WERI-Rb-1 (cell line): ENCODE data around the gene CYB561D1.
A peak's percentile ranks its signal among the peaks of the same experiment; 100 is the strongest.

ENCODE experiments used
- DNase-seq: peaks from one replicate; pipeline ENCODE4 v3.0.0-alpha.2; 2020
- H3K27ac ChIP-seq: fragments of 250-450 bp; sonication (Bioruptor Pico); 2 replicates; pipeline ENCODE4 v1.5.1; 2020; ENCODE audit warnings: mild to moderate bottlenecking, moderate library complexity
- H3K27me3 ChIP-seq: fragments of 250-450 bp; sonication (Bioruptor Pico); 2 replicates; pipeline ENCODE4 v1.5.1; 2021; ENCODE audit warnings: mild to moderate bottlenecking, low read depth, moderate library complexity; ENCODE audit not compliant: insufficient read depth, severe bottlenecking
- H3K36me3 ChIP-seq: fragments of 250-450 bp; sonication (Bioruptor Pico); 2 replicates; pipeline ENCODE4 v1.5.1; 2020; ENCODE audit warnings: mild to moderate bottlenecking, moderate library complexity
- H3K4me3 ChIP-seq: 2 replicates; pipeline ENCODE4 v1.5.1; 2011; ENCODE audit warnings: low read depth, mild to moderate bottlenecking, control low read depth, low read length
- H3K9me3 ChIP-seq: fragments of 250-450 bp; sonication (Bioruptor Pico); 2 replicates; pipeline ENCODE4 v1.5.1; 2021; ENCODE audit warnings: mild to moderate bottlenecking, moderate library complexity; ENCODE audit not compliant: severe bottlenecking
- TF ChIP-seq, protein P1 (sequence below): IDR thresholded peaks from 2 replicates; pipeline ENCODE4 v1.5.1; 2011; ENCODE audit warnings: low read depth, mild to moderate bottlenecking, control low read depth, inconsistent platforms, low read length

Gene CYB561D1

DNA sequence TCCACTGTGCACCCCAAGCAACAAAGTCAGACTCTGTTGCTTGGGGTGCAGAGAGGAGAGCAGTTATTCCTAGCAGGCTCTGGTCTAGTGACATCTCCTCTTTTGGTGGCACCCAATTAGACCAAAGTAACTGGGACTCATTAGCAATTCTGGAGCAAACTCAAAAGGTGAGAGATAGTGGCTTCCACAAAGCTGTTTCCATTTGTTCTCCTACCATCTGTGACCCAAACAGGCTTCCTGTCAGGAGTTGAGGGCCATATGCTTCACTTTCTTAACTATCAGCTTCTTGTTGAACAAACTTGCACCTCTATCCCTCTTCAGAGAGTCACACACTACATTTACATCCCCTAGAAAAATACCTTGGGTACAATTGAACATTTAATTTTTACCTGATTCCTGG, 11.7 kb upstream of the CYB561D1 start:
- Histone ChIP-seq H3K27ac (no peak overlapping the region), H3K36me3 (peaks cover 23% of the 10 kb centered on the region), H3K27me3 (no peaks in the 10 kb centered on the region), H3K4me3 (no peak overlapping the region), H3K9me3 (no peaks in the 10 kb centered on the region)
- TF ChIP-seq, protein P1, sequence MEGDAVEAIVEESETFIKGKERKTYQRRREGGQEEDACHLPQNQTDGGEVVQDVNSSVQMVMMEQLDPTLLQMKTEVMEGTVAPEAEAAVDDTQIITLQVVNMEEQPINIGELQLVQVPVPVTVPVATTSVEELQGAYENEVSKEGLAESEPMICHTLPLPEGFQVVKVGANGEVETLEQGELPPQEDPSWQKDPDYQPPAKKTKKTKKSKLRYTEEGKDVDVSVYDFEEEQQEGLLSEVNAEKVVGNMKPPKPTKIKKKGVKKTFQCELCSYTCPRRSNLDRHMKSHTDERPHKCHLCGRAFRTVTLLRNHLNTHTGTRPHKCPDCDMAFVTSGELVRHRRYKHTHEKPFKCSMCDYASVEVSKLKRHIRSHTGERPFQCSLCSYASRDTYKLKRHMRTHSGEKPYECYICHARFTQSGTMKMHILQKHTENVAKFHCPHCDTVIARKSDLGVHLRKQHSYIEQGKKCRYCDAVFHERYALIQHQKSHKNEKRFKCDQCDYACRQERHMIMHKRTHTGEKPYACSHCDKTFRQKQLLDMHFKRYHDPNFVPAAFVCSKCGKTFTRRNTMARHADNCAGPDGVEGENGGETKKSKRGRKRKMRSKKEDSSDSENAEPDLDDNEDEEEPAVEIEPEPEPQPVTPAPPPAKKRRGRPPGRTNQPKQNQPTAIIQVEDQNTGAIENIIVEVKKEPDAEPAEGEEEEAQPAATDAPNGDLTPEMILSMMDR, result no peak
- no peak for DNase-seq

DNA sequence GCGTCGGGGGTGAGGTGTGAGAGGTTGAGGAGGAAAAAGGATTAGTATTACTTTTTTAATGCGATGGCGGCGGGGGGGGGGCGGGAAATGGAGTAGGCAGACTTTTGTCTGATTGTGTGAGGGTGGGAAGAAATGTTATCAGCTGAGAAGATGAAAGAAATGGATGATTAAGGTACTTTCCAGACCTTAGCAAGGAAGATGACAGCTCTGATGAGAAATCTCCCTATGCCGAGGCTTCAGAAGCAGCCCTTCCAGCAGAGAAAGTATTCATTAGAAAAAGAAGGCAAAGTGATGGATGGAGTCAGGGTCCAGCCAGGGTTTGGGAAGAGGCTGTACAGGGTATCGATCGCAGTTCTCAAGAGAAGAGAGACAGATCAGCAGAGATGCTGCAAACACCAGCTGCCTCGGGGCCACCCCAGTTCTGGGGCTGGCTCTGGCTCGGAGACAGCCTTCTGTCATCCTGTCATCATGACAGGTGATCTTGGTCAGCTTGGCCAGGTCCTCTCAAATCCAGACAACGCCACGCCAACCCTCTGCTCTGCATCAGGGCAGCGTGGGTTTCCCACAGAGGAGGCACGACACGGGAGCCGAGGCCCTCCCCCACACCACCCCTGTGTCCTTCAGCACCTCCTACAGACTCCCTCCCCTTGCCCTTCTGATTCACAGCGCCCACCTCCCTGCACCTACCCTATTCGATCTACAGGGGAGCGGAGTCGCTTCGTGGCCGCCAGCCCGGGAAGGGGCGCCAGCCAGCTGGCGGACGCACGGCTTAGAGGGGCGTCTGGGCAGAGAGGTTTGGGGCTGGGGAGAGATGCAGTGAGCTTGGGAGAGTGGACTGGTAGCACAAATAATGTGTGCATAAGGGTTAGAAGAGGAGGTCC, 10.9 kb upstream of the CYB561D1 start:
- H3K27ac ChIP-seq, result peak overlapping the region; percentile 83
- peak overlapping the region; percentile 80 for H3K4me3 ChIP-seq

DNA sequence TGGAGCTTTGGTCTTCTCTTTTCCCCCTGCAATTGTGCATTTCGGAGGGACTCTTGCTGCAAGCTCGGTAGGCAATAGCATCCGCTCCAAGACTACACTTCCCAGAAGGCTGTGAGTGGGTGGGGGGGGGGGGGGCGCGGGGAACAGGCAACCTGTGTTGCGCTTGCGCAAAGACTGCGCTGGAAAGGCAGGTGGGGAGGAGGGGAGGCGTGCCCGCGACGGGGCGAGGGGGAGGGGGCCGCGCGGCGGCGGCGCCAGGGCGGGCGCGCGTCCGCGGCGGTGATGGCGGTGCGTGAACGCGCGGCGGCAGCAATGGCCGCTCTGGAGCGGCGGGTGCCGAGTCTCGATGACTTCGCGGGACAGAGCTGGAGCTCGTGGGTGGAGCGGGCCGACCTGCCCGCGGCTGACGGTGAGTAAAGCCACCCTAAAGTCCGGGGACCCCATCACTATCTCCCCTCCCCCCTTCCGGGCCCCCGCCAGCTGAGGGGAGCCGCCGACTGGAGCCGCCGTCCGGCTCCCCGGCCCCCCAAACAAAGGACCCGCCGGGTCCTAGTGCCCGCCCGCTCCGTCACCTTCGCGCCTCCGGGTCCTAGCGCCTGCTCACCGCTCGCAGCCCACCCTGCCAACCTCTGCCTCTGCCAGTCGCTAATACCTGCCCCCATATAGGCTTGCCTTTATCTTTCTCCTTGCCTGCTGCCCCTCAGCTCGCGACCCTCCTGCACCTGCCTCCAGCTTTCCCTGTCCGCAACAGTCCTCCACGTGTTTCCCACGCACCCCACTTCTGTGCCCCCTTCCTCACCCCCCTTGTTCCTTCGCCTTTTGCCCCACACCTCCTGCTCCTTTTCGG, 10.0 kb upstream of the CYB561D1 start, which contains the start of gene ATXN7L2:
Gene ATXN7L2 (plus strand): TSS at position 234 of the 847 bp plus-strand sequence. CDS start 49 bp downstream, at position 283.
- H3K4me3 ChIP-seq, result peak within 1 kb of the TSS; percentile 89
- TF ChIP-seq, protein P1, result no peak
- peak; percentile 94 for DNase-seq
- no peaks in the 10 kb centered on the region for H3K9me3 ChIP-seq
- no peaks in the 10 kb centered on the region for H3K27me3 ChIP-seq
- H3K36me3 ChIP-seq, result peaks cover 40% of the 10 kb centered on the region
- peak within 1 kb of the TSS; percentile 100 for H3K27ac ChIP-seq

More for the DNA sequence above, 10.9 kb upstream of the CYB561D1 start:
- Histone ChIP-seq H3K36me3 (peaks cover 31% of the 10 kb centered on the region), H3K27me3 (no peaks in the 10 kb centered on the region), H3K9me3 (no peaks in the 10 kb centered on the region)
- TF ChIP-seq, protein P1, result peak; percentile 22; the same call in 1 of the 2 replicates
- DNase-seq, result peak; percentile 81

DNA sequence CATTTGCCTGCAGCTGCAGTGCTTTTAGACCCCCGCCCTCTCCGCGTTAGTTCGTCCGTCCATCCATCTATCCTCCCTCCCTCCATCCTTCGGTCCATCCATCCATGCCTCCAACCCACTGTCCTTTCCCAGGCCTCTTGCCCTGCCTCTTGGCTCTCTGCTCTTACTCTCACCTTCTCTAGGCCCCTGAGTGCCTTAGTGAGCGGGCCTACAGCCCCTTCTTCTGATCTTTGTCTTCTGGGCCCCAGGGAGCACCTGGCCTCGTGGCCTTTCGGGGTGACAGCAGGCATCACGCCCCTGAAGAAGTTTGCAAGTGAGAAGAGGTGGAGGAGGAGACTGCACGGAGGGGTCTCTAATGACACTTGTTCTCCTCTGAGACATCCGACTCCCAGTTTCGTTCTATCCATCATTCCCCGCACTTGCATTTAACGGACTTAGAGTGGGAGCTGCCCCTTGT, 9.3 kb upstream of the CYB561D1 start:
- DNase-seq, result no peak
- TF ChIP-seq, protein P1, result no peak

DNA sequence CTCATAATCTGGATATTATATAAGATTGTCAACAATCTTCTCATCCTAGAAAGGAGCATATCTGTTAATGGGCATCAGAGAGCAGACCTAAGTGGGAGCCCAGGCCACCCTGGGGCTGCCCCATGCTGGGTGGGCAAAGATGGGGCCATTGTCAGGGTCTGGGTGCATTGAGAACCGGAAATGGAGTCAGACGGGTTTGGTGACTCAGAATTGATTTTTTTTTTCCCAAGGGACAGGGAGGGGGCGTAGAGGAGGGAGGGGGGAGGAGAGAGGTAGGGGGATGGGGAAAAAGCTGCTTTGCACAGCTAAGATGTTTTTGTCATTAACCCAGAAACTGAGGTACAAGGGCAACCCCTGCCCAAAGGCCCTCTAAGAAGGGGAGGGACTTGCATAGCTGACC, 8.9 kb upstream of the CYB561D1 start:
- Histone ChIP-seq H3K36me3 (peaks cover 50% of the 10 kb centered on the region), H3K4me3 (peak overlapping the region; percentile 89), H3K27me3 (no peaks in the 10 kb centered on the region), H3K27ac (no peak overlapping the region), H3K9me3 (no peaks in the 10 kb centered on the region)
- DNase-seq, result no peak
- TF ChIP-seq, protein P1, result no peak

More for the DNA sequence above, 9.3 kb upstream of the CYB561D1 start:
- peak overlapping the region; percentile 100 for H3K27ac ChIP-seq
- H3K4me3 ChIP-seq, result peak overlapping the region; percentile 89
- no peaks in the 10 kb centered on the region for H3K27me3 ChIP-seq
- no peaks in the 10 kb centered on the region for H3K9me3 ChIP-seq
- peaks cover 46% of the 10 kb centered on the region for H3K36me3 ChIP-seq
